GM18507 (cell line): ENCODE data around the gene KAT2A.

Experiments
- DNase-seq: peaks from one replicate; pipeline ENCODE4 v3.0.0; 2011; ENCODE audit warnings: low read depth; ENCODE audit not compliant: insufficient read length; ENCODE audit errors: extremely low spot score
- FAIRE-seq: peaks from 2 replicates; lab custom pipeline; 2011; peaks lifted over from hg19 to GRCh38; lab: Jason Lieb, UNC

The KAT2A gene

GRCh38 chr17:42072323-42073187 is 48.6 kb downstream of the KAT2A start:
- FAIRE-seq = no peak
- no peak for DNase-seq

GRCh38 chr17:42071810-42072209 is 49.4 kb downstream of the KAT2A start:
- FAIRE-seq = no peak
- no peak for DNase-seq

GRCh38 chr17:42068979-42069378 is 52.2 kb downstream of the KAT2A start:
- no peak for FAIRE-seq
- no peak for DNase-seq

GRCh38 chr17:42067371-42068091 is 53.6 kb downstream of the KAT2A start:
- DNase-seq (peak; percentile 37), FAIRE-seq (peak; percentile 68)

GRCh38 chr17:42065201-42065600 is 56.0 kb downstream of the KAT2A start:
- no peak for FAIRE-seq

More at GRCh38 chr17:42065201-42065600, 56.0 kb downstream of the KAT2A start:
- no peak for DNase-seq
